Fibroblast of lung (primary cell): Measurements from ENCODE around the gene NOTCH2.

ENCODE experiments used
- CTCF ChIP-seq, 2 donors: IDR thresholded peaks in 1 of 2; conservative IDR thresholded peaks in 1 of 2; 1 replicate in 1 of 2; 2 replicates in 1 of 2; pipeline ENCODE4 v1.5.1; 2011 to 2012; ENCODE audit warnings: low read length in 2 of 2, control low read depth in 1 of 2, inconsistent platforms in 1 of 2, low read depth in 1 of 2, mild to moderate bottlenecking in 1 of 2
- EZH2 ChIP-seq: IDR thresholded peaks from 2 replicates; pipeline ENCODE4 v1.5.1; 2012; ENCODE audit warnings: low read length, control low read depth, mild to moderate bottlenecking; ENCODE audit errors: missing control alignments

DNA sequence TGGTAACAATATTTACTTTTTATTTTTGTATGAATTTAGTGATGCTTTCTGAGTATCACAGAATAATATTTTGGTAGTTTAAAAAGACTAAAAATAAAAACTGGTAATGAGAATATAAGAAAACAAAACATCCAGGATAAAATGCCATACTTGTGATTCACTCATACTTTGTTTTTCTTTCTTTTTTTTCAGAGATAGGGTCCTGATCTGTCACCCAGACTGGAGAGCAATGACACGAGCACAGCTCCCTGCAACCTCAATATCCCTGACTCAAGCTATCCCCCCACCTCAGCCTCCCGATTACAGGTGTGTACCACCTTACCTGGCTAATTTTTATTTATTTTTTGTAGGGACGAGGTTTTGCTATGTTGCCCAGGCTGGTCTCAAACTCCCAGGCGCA lies 109.0 kb downstream of the NOTCH2 start:
- no peak for TF ChIP-seq CTCF (conservative IDR thresholded peaks at IDR 0.05 in 1 of 2, IDR thresholded peaks at IDR 0.05 in 1 of 2; ENCODE audit: low read depth in 1 of 2, low read length in 2 of 2)
- TF ChIP-seq EZH2 = no peak
